GM18858 (cell line): ENCODE results near the gene ZNF76.
A peak's percentile ranks its signal among the peaks of the same experiment; 100 is the strongest.

Source experiments
- ATAC-seq: cut with Tn5 transposase; IDR thresholded peaks from one replicate; pipeline ENCODE4 v1.9.1; 2021; ENCODE audit not compliant: unreplicated experiment

Gene ZNF76

DNA sequence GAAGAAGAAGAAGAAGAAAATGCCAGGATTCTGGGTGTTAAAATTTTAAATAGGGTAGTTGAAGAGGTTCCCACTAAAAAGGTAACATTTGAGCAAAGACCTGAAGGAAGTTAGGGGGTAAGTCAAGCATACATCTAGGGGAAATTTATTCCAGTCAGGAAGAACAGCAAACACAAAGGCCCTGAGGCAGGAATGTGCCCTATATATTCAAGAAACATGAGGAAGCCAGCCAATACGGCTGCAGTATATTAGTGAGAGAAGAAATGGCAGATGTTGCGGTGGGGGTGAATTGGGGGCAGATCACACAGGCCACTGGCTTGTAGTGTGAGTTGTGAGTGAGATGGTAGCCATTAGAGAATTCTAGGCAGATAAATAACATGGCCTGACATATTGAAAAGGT, 6.0 kb downstream of the ZNF76 start:
- no peak for ATAC-seq

DNA sequence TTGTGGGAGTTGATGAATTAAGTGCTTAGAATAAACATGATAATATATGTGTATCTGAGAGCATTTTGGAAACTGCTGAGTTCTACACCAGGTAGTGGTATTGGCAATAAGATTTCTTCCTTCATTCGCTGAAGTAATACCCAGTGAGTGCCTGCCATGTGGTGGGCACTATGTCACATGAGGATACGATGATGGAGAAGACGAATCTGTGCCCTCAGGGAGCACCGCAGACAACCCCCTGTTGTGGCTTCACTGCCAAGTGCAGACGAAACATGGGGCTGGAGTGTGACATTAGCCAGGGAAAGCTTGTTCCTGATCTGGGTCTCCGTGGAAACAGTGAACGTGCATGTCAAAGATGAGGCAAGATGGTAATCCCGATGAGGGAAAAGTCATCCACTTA, 7.9 kb downstream of the ZNF76 start:
- ATAC-seq = no peak

DNA sequence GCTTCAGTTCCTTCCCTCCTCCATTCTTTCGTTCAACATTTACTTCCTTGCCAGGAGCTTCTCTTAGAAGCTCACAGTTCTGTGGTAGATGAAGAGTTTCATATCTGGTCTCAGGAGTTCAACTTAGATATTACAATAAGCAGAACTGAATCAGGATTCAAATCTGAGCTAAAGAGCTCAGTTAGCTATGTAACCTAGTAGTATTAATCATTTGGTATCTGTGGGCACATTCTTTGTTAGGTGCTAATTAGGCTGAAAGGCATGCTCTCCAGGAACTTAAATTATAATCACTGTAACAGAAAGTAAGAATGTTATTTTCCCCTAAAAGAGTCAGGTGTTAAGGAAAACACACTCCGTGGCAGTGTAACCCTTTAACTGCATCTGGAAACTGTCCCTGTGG, 8.4 kb downstream of the ZNF76 start:
- ATAC-seq = no peak

DNA sequence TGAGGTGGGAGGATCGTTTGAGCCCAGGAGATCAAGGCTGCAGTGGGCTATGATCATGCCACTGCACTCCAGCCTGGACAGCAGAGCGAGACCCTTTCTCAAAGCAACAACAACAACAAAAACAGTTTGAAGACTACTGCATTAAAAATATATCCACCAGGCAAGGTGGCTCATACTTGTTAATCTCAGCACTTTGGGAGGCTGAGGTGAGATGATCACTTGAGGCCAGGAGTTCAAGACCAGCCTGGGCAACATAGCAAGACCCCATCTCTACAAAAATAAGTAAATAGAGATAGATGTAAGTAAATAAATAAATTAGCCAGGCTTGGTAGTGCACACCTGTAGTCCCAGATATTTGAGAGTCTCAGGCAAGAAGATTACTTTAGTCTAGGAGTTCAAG, 12.5 kb downstream of the ZNF76 start:
- no peak for ATAC-seq

DNA sequence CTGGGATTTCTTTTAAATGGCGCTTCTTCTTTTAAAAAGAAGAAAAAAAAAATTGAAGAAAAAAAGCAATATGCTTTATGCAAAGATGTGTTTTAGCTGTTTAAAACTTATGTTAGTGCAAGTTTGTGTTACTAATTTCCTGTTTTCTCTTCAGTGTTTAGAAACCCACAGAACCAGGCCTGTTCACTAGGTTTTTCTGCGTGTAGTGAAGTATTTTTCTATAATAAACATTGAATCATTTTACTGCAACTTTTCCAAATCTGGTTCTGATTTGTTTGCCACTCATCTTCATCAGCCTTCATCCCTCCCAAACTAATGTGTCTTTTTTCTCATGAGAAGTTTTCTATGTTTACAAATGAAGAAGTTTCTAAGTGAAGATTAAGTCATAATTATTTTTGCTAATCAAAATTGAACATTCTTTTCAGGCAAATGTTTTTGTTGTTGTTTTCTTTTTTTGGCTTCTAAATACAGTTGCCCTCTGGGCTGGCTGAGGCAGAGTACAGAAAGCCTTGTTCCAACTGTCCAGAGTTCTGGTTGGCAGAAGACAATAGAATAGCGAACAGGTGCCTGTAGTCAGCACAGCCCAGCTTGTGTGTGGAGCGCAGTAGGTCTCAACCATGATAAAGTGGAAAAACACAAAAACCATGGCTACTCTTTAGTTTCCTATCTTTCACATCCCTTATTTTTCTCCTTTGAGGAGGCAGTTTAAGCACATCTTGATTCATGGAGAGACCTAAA, 14.5 kb downstream of the ZNF76 start:
- no peak for ATAC-seq

DNA sequence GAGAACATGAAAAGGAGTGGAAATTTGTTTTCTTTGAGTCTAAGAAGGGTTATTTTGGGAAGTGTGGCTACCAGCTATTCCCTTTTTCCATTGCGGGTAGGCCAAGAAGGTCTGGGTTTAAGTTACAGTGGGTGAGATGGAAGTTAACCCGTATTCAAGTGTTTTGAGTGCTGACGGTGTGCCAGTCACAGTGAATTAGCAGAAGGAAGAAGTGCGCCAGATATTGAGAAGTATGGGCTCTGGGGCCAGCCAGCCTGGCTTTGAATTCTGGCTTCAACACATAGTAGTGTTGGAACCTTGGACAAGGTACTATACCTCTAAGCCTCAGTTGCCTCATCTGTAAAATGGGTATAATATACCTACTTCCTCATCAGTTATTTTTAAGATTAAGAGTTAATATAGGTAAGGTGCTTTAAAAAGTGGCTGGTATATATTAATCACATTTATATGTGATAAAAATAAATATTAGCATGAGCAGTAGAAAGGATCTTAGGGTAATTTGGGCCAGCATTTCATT, 16.3 kb downstream of the ZNF76 start:
- ATAC-seq = no peak

DNA sequence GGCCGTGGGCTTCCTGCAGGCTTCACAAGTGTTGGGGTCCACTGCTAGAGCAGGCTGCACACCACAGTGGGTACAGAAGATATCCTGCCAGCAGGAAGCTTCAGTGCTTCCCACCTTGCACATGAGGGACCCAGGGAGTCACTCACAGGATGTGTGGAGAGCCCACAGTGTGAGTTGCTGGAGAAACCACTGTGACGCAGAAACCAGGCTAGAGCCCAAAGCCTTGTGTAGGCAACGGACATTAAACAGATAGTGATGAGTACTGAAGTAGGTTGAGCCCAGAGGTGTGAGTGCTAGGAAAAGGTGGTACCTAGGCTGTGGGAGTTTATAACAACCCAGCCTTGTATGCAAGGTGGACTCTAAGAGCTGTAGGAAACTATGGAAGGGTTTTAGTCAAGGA, 19.2 kb downstream of the ZNF76 start:
- ATAC-seq = no peak

DNA sequence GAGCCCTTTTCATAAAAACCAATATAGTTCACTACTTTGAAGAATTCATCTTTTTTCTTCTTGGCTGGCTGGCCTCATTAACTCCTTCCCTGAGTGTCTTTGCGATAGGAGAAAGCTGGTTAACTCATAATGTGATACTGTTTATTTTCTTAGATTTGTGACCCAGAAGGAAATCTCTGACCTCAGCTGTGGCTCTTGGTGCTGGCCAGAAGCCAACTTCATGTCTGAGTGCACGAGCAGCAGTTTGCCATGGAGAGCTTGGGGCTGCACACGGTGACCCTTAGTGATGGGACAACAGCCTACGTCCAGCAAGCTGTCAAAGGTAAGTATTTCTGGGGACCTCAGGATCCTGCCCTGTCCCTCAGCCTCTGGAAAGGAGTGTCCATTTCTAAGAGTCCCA, 21.4 kb downstream of the ZNF76 start:
- no peak for ATAC-seq

DNA sequence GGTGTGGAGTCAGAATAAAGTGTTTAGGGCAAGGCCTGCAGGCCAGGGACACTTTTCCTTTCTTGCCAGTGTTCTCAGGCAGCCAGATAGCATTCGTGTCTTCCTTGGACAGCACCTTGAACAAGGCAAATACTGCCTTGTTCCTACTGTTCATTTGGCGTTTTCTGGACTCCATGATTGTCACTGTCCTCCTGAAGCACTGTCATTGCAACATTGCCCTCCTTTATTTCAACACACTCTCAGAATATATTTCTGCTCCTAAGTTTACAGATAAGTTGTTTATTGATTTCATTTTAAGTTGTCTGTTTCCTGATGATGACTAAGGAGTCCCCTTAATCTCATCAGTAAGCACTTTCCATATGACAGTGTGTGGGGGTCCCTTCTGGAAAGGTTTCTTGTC, 22.9 kb downstream of the ZNF76 start:
- ATAC-seq = no peak

DNA sequence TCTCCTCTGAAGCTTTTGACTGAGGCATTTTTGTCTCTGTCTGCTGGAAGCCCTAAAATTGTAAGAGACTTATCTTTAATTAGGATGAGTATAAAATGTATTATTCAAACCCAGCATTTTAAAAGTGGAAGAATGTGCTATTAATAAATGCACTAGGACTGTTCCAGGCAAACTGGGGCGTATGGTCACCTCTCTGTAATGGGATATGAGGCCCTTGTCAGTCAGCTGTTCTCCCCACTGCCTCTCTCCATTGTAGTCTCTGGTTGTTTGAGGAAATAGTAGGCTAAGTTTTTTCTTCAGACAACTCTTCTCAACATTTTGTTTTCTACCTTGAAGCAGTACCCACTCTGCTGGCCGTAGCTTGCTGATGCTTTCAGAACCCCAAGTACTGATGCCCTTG, 23.8 kb downstream of the ZNF76 start:
- no peak for ATAC-seq

DNA sequence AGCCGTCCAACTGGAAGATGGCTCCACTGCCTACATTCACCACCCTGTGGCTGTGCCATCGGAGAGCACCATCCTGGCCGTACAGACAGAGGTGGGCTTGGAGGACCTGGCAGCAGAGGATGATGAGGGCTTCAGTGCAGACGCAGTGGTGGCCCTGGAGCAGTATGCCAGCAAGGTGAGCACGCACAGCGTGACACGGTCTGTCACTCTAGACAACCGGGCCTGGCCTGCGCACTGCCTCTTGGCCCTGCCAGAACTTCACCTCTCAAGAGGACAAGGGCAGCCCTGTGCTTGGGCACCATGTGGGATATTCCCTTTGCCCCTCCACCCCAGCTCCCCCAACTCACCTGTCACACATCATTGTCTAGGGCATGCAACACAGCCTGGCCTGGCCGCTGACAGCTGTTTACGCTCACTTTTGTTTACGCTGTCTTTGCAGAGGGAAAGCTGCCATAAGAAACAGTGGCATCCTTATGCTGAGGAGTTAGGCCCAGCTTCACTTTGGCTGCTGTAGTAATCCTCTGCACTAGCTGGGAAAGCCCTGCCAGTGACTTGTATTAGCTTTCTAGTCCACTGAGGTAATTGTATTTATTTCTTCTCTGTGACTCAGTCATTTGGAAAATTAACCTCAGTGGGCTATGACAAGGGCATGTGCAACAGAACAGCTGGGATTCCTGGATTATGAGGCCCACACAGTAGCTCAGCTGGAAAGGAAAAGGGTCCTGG, 28.3 kb downstream of the ZNF76 start:
- no peak for ATAC-seq

DNA sequence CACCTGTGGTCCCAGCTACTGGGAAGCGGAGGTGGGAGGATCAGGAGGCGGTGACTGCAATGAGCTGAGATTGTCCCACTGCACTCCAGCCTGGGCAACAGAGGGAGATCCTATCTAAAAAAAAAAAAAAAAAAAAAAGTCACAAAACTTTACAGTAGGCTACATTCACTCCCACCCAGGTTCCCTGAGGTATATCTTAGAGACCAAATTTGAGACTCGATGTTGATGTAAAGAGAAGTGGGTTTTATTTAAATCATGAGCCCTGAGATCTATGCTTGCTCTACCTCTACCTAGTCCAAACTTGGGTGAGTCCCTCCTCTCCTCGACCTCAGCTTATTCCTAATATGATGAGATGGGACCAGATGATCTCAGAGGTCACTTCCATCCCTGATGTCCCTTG, 29.3 kb downstream of the ZNF76 start:
- ATAC-seq = no peak

DNA sequence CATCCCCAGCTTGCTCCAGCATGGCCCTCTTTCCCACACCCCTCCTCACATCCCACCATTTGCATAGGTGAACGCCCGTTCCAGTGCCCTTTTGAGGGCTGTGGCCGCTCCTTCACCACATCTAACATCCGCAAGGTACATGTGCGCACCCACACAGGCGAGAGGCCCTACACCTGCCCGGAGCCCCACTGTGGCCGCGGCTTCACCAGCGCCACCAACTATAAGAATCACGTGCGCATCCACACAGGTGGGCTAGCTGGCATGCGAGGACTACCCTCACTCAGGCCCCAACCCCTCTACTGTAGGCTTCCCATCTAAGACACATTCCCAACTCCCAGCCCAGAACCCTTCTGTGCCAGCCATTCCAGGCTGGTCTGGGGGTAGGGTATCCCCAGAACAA, 32.0 kb downstream of the ZNF76 start:
- no peak for ATAC-seq

DNA sequence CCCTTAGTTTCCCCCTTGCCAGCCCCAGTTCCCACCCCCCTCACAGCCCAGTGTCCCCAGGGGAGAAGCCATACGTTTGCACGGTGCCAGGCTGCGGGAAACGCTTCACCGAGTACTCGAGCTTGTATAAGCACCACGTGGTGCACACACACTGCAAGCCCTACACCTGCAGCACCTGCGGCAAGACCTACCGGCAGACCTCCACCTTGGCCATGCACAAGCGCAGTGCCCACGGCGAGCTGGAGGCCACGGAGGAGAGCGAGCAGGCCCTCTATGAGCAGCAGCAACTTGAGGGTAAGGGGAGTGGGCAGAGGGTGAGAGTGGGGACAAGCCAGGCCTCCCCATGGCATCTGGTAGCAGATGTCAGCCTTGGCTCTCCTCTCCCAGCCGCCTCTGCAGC, 33.0 kb downstream of the ZNF76 start:
- ATAC-seq = no peak

DNA sequence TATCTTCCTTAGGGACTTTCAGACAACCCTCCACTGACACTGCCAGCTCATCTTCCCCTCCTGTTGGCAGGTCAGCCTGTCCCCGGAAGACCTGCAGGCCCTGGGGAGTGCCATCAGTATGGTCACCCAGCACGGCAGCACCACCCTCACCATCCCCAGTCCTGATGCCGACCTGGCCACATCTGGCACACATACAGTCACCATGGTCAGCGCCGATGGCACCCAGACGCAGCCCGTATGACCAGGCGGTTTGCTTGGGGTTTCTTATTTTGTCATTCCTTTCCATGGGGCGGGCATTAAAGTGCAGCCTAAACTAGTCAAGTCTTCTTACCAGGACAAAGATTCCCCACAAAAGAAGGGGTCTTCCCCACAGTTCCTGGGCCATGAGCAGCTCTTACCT, 34.1 kb downstream of the ZNF76 start:
- ATAC-seq = no peak

DNA sequence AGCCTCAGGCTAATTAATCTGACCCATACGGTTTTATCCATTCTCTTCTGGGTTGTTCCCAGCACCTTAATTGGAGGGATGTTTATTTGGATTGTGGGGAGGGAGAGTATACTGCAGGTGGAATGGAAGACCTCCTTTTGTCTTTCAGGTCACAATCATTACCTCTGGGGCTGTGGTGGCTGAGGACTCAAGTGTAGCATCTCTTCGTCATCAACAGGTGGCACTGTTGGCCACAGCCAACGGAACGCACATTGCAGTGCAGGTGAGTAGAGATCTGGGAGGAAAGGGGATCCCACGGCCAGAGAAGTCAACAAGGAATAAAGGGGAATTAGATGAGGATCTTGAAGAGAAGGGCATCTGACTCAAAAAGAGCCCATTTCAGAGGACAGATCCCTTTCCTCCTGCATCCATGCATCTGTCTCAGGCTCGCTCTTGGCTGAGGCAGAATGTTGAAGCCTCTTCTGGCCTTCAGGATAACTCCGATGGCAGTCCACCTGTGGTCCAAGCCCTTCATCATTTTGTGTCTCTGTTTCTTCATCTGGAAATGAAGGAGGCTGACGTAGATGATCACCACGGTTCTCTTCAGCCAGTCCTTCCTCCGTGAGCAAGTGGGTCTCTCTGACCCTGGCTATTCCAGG, 34.9 kb downstream of the ZNF76 start:
- no peak for ATAC-seq

DNA sequence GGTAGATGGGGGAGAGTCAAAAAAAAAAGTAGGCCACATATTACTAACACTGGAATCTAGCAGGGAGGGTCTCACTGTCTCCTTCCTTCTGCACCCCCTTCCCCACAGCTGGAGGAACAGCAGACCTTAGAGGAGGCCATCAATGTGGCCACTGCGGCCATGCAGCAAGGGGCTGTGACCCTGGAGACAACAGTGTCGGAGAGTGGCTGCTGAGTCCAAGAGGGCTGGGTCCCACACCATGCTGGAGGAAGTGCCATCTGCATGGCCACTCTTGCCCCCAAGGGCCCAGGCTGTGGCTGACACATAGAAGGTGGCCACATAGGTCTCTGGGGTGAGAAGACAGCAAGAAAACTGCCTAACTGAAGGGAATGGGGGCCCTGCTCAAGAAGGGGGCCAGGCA, 35.5 kb downstream of the ZNF76 start:
- ATAC-seq = no peak

DNA sequence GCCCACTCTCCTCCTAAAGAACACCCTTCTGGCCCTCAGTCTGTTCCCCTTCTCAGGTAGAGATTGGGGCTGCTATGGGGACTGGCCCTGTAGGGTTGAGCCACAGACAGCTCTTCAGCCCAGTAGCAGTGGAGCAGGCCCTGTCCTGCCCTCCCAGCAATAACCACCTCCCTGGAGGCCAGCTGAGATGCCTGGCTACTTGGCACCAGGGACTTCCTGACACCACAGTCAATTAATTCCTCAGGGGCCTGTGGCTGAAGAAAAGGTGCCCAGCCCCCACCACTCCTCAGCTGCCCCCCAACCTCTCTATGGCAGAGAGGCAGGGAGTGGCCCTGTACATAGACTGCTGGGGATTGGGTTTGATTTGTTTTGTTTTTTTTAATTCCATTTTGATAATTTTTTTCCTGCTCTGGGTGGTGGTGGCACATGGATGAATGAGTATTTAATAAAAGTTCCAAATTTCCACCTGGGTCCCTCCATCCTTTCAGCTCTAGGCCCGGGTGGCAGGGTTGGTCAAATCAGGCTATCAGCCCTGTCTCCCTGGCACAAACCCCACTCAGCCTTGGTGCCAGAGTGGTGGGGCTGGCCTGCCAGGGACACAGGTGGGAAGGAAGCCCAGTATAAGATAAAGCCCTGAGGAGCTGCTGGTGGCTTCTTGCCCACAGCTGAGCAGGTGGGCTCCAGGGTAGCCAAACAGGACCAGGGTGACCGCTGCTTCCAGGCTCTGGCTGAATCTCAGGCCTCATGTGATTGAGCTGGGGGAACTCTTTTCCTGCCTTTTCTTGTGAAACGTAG, 36.2 kb downstream of the ZNF76 start:
- ATAC-seq = no peak

DNA sequence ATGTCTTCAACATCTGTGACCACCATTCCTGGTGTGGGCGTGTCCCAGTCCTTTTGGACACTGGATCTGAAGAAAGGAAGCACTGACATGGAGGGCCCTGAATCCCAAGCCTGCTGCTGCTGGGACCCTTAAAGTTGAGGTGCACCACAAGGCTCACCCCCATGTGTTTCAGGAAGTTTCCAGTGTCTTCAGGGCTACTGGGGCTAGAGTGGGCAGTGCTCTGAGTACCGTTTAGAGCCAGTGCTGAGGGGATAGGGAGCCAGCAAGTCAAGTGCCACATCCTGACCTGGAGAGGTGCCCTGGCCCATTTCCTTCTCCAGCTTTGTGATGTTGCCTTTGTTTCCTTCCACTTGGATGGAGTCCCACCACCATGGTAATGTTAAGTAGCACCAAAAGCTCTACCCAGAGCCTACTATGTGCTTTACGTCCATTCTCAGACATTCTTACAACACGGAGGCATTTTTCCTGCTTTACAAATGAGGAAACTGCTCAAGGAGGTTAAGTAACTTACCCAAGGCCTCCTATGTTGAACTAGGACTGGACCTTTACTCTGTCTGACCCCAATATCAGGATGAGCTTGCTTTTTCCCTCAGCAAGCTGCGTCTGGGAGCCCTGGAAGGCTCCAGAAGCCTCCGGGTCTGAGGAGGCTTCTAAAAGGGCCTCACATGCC, 37.5 kb downstream of the ZNF76 start:
- no peak for ATAC-seq

DNA sequence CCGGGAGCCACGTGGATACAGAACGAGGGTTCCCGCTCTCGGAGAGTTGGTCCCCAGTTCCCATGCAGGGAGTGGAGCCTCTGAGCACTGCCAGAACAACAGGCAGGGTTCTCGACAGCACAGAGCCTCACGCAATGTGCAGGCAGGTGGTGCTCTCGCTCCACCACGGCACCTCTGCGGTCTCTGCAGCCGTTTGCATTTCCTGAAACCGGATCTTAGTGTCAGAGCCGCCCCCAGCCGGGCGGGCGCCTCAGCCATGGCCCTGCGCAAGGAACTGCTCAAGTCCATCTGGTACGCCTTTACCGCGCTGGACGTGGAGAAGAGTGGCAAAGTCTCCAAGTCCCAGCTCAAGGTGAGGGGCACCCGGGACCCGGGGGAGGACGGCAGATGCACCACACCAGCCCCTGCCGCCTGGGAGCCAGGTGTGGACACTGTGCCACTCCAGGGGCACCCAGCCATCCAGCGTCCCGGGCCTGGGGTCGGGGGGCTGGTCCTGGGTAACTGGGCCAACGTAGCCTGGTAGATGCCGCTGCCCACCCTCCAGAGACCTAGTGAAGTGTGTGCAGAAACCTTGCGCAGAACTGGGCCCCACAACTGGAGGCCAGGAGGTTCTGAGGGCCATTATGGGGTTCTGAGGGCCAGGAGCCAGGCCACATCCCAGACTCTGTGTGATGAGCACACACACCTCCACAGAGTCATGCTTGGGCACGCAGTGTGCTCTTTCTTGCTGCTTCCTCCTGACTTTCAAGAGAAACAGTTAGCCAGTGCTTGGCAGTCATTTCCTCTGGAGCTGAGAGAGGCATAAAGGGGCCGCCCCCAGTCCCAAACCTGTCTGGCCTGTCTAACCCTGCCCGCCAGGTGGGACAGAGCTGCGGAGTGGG, 38.3 kb downstream of the ZNF76 start, which contains the start of gene DEF6:
TSS of gene DEF6 (plus strand) at position 218 of the 881 bp plus-strand sequence. CDS start at position 257, 39 bp downstream.
- peak; percentile 72 for ATAC-seq
